Loucy (cell line): Measurements from ENCODE around the gene GPM6B.

Experiments
- H2AFZ ChIP-seq: fragments of 200-600 bp; sonication (generic); 2 replicates; pipeline ENCODE4 v1.6.0; 2016; ENCODE audit warnings: antibody characterized with exemption, mild to moderate bottlenecking, low read length, moderate library complexity
- H3F3A ChIP-seq: fragments of 200-600 bp; 2 replicates; pipeline ENCODE4 v1.6.0; 2016; ENCODE audit warnings: antibody characterized with exemption, low read depth, mild to moderate bottlenecking
- H3K27me3 ChIP-seq: fragments of 200-600 bp; sonication (generic); 2 replicates; pipeline ENCODE4 v1.6.1; 2014; ENCODE audit warnings: low read length, mild to moderate bottlenecking; ENCODE audit not compliant: insufficient read depth, poor library complexity, severe bottlenecking
- H3K36me3 ChIP-seq: fragments of 200-600 bp; sonication (generic); 2 replicates; pipeline ENCODE4 v1.6.1; 2016; ENCODE audit warnings: low read length; ENCODE audit not compliant: insufficient read depth
- H3K4me1 ChIP-seq: fragments of 200-600 bp; sonication (generic); 2 replicates; pipeline ENCODE4 v1.5.1; 2014; ENCODE audit warnings: low read length, mild to moderate bottlenecking; ENCODE audit not compliant: insufficient read depth, poor library complexity, severe bottlenecking
- H3K4me2 ChIP-seq: fragments of 200-600 bp; sonication (generic); 2 replicates; pipeline ENCODE4 v1.6.0; 2014; ENCODE audit warnings: antibody characterized with exemption, low read length, low read depth, mild to moderate bottlenecking; ENCODE audit not compliant: poor library complexity, severe bottlenecking
- H3K4me3 ChIP-seq: fragments of 200-600 bp; sonication (generic); 2 replicates; pipeline ENCODE4 v1.5.1; 2014; ENCODE audit warnings: low read length, mild to moderate bottlenecking, mixed read lengths; ENCODE audit not compliant: poor library complexity, severe bottlenecking
- H3K79me2 ChIP-seq: fragments of 200-600 bp; sonication (generic); 2 replicates; pipeline ENCODE4 v1.6.1; 2014; ENCODE audit warnings: low read length; ENCODE audit not compliant: insufficient read depth
- H3K9ac ChIP-seq: fragments of 200-600 bp; sonication (generic); 2 replicates; pipeline ENCODE4 v1.6.0; 2014; ENCODE audit warnings: mild to moderate bottlenecking, low read depth, low read length, moderate library complexity; ENCODE audit not compliant: poor library complexity, severe bottlenecking
- H3K9me2 ChIP-seq: fragments of 200-600 bp; sonication (generic); replicated peaks from 2 replicates; pipeline ENCODE4 v1.6.1; 2016; ENCODE audit warnings: low read depth, low read length, mixed read lengths
- H3K9me3 ChIP-seq: fragments of 200-600 bp; sonication (generic); 2 replicates; pipeline ENCODE4 v1.6.1; 2014; ENCODE audit warnings: mild to moderate bottlenecking, antibody characterized with exemption, low read length, low read depth; ENCODE audit not compliant: insufficient read depth
- H4K20me1 ChIP-seq: fragments of 200-600 bp; sonication (generic); 2 replicates; pipeline ENCODE4 v1.6.0; 2014; ENCODE audit warnings: antibody characterized with exemption, low read length, mild to moderate bottlenecking; ENCODE audit not compliant: insufficient read depth, poor library complexity, severe bottlenecking
- EZH2phosphoT487 ChIP-seq: fragments of 200-600 bp; IDR thresholded peaks from 2 replicates; pipeline ENCODE4 v1.6.1; 2018; ENCODE audit warnings: antibody characterized with exemption, mild to moderate bottlenecking, moderate library complexity, borderline replicate concordance
- TF ChIP-seq, protein P1 (sequence below): fragments of 200-600 bp; sonication (generic); conservative IDR thresholded peaks from 2 replicates; pipeline ENCODE4 v1.5.1; 2014; ENCODE audit warnings: mild to moderate bottlenecking, antibody characterized with exemption, low read length

The GPM6B gene

DNA sequence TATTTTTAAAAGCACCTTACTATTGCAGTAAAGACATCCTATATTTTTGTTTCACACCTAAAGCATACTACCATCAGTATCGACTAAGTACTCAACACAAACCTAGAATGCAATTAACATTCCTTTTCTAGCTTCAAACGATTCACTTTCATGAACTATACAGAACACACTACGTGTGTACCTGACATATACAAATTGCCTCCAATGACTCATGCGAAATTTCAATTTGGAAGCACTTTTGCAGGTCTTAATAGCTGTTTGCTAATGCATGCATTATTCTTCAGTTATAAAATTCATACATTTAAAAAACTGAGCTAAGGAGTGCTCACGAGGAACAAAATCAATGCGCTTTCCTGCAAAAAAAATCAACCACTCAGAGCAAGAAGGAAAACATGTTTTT lies 19.7 kb upstream of the GPM6B start:
- Histone ChIP-seq H4K20me1 (no peaks in the 10 kb centered on the region), H3K36me3 (no peaks in the 10 kb centered on the region), H3K9me2 (no peaks in the 10 kb centered on the region), H3K4me1 (no peaks in the 10 kb centered on the region), H3K27me3 (no peaks in the 10 kb centered on the region), H3K9me3 (no peaks in the 10 kb centered on the region), H2AFZ (no peak overlapping the region), H3K4me2 (no peak overlapping the region), H3K4me3 (no peak overlapping the region), H3K9ac (no peak overlapping the region), H3F3A (no peaks in the 10 kb centered on the region), H3K79me2 (no peaks in the 10 kb centered on the region)
- no peak for TF ChIP-seq EZH2phosphoT487
- TF ChIP-seq, protein P1, sequence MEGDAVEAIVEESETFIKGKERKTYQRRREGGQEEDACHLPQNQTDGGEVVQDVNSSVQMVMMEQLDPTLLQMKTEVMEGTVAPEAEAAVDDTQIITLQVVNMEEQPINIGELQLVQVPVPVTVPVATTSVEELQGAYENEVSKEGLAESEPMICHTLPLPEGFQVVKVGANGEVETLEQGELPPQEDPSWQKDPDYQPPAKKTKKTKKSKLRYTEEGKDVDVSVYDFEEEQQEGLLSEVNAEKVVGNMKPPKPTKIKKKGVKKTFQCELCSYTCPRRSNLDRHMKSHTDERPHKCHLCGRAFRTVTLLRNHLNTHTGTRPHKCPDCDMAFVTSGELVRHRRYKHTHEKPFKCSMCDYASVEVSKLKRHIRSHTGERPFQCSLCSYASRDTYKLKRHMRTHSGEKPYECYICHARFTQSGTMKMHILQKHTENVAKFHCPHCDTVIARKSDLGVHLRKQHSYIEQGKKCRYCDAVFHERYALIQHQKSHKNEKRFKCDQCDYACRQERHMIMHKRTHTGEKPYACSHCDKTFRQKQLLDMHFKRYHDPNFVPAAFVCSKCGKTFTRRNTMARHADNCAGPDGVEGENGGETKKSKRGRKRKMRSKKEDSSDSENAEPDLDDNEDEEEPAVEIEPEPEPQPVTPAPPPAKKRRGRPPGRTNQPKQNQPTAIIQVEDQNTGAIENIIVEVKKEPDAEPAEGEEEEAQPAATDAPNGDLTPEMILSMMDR, result no peak

DNA sequence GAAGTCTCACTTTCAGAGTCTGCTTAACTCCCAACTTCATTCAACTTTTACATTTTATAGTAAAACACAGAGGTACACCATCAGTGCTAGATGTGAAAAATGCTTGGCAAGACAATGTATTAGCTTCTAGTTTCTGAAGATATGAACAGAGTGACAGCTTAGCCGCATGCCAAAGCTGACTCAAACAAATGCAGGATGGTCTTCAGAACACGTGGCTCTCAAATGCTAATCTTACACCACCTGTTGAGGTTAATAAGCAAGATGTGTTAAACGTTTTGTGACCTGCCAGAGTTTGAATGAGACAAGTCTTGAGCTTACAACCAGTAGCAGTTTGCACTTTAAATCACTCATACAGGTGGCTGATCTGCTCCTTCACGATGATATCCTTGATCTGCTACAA lies 18.9 kb upstream of the GPM6B start:
- H3K27me3 ChIP-seq, result no peaks in the 10 kb centered on the region
- no peaks in the 10 kb centered on the region for H3K9me2 ChIP-seq
- no peaks in the 10 kb centered on the region for H4K20me1 ChIP-seq
- H3K79me2 ChIP-seq, result no peaks in the 10 kb centered on the region
- TF ChIP-seq, protein P1, result no peak
- no peak for TF ChIP-seq EZH2phosphoT487
- no peaks in the 10 kb centered on the region for H3F3A ChIP-seq
- H3K4me1 ChIP-seq, result no peaks in the 10 kb centered on the region
- H3K9me3 ChIP-seq, result no peaks in the 10 kb centered on the region
- H3K9ac ChIP-seq, result no peak overlapping the region
- H3K4me3 ChIP-seq, result no peak overlapping the region
- no peak overlapping the region for H3K4me2 ChIP-seq
- H2AFZ ChIP-seq, result no peak overlapping the region
- H3K36me3 ChIP-seq, result no peaks in the 10 kb centered on the region

DNA sequence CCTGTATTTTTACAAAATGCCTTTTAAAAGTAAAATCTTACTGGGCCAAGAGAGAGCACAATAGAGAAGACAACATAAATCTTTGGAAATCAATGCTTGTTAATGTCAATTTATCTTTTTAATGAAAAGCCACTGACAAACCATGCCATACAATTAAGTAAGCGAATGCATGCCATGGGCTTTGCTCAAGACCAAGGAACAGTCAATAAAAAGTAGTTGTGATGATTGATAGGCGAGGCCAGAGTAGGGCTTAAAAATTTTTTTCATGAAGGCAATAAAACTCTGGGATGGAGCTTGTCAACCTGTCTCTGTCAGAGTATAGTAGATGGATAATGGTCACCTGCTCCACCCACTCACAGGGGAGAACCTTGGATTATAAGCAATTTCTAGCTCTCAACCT lies 17.5 kb upstream of the GPM6B start:
- no peaks in the 10 kb centered on the region for H3K4me1 ChIP-seq
- no peak overlapping the region for H2AFZ ChIP-seq
- no peaks in the 10 kb centered on the region for H3K79me2 ChIP-seq
- no peak overlapping the region for H3K4me3 ChIP-seq
- H4K20me1 ChIP-seq, result no peaks in the 10 kb centered on the region
- no peaks in the 10 kb centered on the region for H3F3A ChIP-seq
- no peaks in the 10 kb centered on the region for H3K9me3 ChIP-seq
- H3K9me2 ChIP-seq, result no peaks in the 10 kb centered on the region
- H3K4me2 ChIP-seq, result no peak overlapping the region
- no peaks in the 10 kb centered on the region for H3K36me3 ChIP-seq
- TF ChIP-seq, protein P1, result no peak
- TF ChIP-seq EZH2phosphoT487, result no peak
- no peaks in the 10 kb centered on the region for H3K27me3 ChIP-seq
- no peak overlapping the region for H3K9ac ChIP-seq
